Small intestine (tissue), 7 donors: ENCODE measurements around the gene ZCCHC17. TPM values are rescaled to one million over a fixed set of nuclear protein-coding genes. Genes with fewer than 3 reads are reported as not detected.

ENCODE experiments used
- DNase-seq, 2 donors: peaks; one replicate each; pipeline versions ENCODE4 v3.0.0 to v3.0.0-alpha.2; 2013
- FAIRE-seq: peaks from 2 replicates; lab custom pipeline; 2012; peaks lifted over from hg19 to GRCh38; lab: Jason Lieb, UNC
- H3K27ac ChIP-seq, 3 donors: one replicate each; pipeline ENCODE4 v1.5.1; 2013; ENCODE audit warnings: low read length in 2 of 3, mild to moderate bottlenecking in 2 of 3, control low read depth in 1 of 3, inconsistent platforms in 1 of 3, low read depth in 1 of 3, moderate library complexity in 1 of 3
- H3K27me3 ChIP-seq, 3 donors: one replicate each; pipeline ENCODE4 v1.6.1; 2013; ENCODE audit warnings: low read length in 3 of 3, inconsistent platforms in 1 of 3; ENCODE audit not compliant: control insufficient read depth in 3 of 3, insufficient read depth in 3 of 3
- H3K36me3 ChIP-seq, 3 donors: one replicate each; pipeline ENCODE4 v1.6.1; 2013; ENCODE audit warnings: low read length in 3 of 3, inconsistent platforms in 1 of 3, low read depth in 1 of 3, mild to moderate bottlenecking in 1 of 3, moderate library complexity in 1 of 3; ENCODE audit not compliant: control insufficient read depth in 3 of 3, insufficient read depth in 2 of 3
- H3K4me1 ChIP-seq, 3 donors: one replicate each; pipeline ENCODE4 v1.6.1; 2013; ENCODE audit warnings: low read length in 2 of 3, inconsistent platforms in 1 of 3, low read depth in 1 of 3, mild to moderate bottlenecking in 1 of 3, moderate library complexity in 1 of 3; ENCODE audit not compliant: control insufficient read depth in 3 of 3, insufficient read depth in 2 of 3
- H3K4me3 ChIP-seq, 3 donors: one replicate each; pipeline ENCODE4 v1.5.1; 2013; ENCODE audit warnings: low read length in 3 of 3, control low read depth in 1 of 3, inconsistent platforms in 1 of 3, low read depth in 1 of 3, mild to moderate bottlenecking in 1 of 3, moderate library complexity in 1 of 3
- H3K9me3 ChIP-seq, 2 donors: one replicate each; pipeline ENCODE4 v1.6.1; 2013; ENCODE audit warnings: low read depth in 1 of 2, low read length in 1 of 2; ENCODE audit not compliant: control insufficient read depth in 2 of 2, insufficient read depth in 1 of 2
- WGBS, 3 donors: extraction: QIAGEN DNeasy Blood & Tissue Kit; methylation state at CpG; one replicate each; pipeline ENCODE4 v1.1.7; 2013; 5-methylcytosine and 5-hydroxymethylcytosine counted together
- polyA plus RNA-seq, 4 donors: library from polyadenylated mRNA; stranded (reverse) in 3 of 4; unstranded in 1 of 4; fragments of 200-250 nt in 3 of 4; fragments of 120-200 nt in 1 of 4; gene quantifications; one replicate each; pipeline versions ENCODE4 v1.2.1 to v1.2.3, GENCODE V29; 2013
- donor health status: healthy with polysubstance abuse.
- donor health status: control.
- donor health status: control.
- donor health status: Bipolar disorder and iron deficiency.
- donor health status: healthy.

The ZCCHC17 gene
- polyA plus RNA-seq, 4 donors: 21.1 to 28.1 (median 24.5) TPM

DNA sequence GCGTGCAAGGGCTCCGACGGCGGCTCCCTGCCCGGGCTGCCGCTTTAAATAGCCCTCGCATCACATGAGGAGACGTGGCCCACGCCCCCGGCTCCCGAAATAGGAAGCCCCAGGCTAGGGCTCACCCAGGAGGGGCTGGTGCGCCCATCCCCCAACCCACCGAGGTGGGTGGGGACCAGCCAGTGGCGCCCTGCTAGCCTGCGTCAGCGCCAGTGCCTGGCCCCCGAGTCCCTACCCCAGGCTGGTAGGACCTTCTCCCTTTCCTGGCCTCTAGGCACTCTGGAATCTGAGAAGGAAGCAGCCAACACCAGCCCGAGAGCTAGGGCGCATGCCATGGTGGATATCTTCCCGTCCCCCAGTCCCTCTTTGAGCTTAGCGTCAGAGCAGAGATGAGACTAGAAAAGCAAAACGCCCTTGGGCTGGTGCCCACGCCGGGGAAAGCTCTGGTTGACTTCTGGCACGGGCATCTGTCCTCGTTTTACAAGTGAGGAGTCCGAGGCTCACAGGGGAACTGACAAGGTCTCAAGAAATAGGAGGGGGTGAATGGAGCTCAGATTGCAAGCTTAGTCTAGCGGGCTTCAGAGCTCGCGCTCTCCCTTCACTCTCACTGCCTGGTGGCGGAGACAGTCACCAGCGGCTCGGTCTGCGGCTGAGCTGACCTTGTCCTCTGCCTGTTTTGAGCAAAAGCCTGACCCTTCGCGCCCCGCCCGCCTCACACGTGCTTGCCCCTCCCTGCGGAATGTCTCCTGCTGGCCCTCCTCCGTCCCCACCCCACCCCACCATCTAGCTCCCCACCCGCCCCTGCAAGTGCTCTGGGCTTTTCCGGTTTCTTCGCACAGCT, 76.4 kb downstream of the ZCCHC17 start, which contains the start of gene FABP3:
Gene FABP3, minus strand, starts transcription at position 21 of the 841 bp plus-strand sequence. CDS start 62 bp downstream, outside the sequence.
- FAIRE-seq (no peak), DNase-seq (peak; percentile 76 to 91)
- Histone ChIP-seq H3K9me3 (no peaks in the 10 kb centered on the region), H3K4me3 (peak within 1 kb of the TSS in 2 of 3 donors; percentile 10 to 37), H3K27ac (peak within 1 kb of the TSS; percentile 17 to 97 (median 73)), H3K36me3 (peaks cover 0 to 7% (median 0%) of the 10 kb centered on the region in 3 donors), H3K4me1 (peaks cover 6 to 85% (median 11%) of the 10 kb centered on the region in 3 donors), H3K27me3 (no peaks in the 10 kb centered on the region)
- WGBS, 3 donors: 7 to 21% (median 15%) methylated on average over 44 of the region's 44 CpGs

- H3K4me3 ChIP-seq: peak overlapping the region in 1 of 3 donors; percentile 37
- peaks cover 0 to under 1% (median 0%) of the 10 kb centered on the region in 3 donors for H3K36me3 ChIP-seq
- H3K4me1 ChIP-seq: peaks cover 6 to 81% (median 11%) of the 10 kb centered on the region in 3 donors
- no peak for DNase-seq
- H3K27ac ChIP-seq: peak overlapping the region in 1 of 3 donors; percentile 97
- FAIRE-seq: no peak
- WGBS, 3 donors: 28 to 39% (median 29%) methylated on average over 11 of the region's 11 CpGs
- H3K27me3 ChIP-seq: no peaks in the 10 kb centered on the region
- H3K9me3 ChIP-seq: no peaks in the 10 kb centered on the region
Measured at GRCh38 chr1:31373897-31374486, 77.2 kb downstream of the ZCCHC17 start.

DNA sequence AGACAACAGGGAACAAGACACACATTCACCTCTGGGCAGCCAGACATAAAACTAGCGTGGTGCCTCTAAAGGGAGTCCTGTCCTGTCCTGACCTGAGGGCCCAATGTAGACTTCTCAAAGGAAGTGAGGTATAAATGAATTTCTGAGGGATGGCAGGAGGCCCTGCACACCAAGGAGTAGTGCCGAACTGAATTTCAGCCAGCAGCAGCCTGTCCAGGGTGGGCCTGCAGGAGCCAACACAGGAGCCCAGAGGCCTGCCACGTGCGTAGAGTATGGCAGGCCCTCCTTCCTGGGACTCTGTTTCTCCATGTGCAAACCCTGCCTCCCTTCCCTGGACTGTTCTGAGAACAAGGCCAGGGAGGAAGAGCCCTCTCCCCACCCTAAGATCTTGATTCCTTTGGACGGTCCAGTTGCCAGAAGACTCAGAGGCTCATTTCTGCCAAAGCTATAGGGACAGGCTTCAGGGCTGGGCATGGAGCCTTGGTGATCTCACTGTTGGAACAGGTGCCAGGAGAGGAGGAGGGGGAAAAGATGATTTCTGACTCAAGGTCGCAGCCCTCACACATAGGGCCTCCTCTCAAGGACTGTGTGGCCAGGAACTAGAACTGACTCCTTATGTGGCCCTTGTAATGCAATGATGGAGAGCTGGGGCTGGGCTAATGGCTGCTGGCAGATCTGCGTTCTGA, 77.8 kb downstream of the ZCCHC17 start:
- H3K4me1 ChIP-seq: peaks cover 6 to 78% (median 11%) of the 10 kb centered on the region in 3 donors
- no peaks in the 10 kb centered on the region for H3K9me3 ChIP-seq
- no peaks in the 10 kb centered on the region for H3K36me3 ChIP-seq
- peak overlapping the region in 1 of 3 donors; percentile 97 for H3K27ac ChIP-seq
- no peaks in the 10 kb centered on the region for H3K27me3 ChIP-seq
- 73 to 75% (median 73%) methylated on average over 7 of the region's 7 CpGs for WGBS, 3 donors
- FAIRE-seq: no peak
- DNase-seq: peak in 1 of 2 donors; percentile 35
- no peak overlapping the region for H3K4me3 ChIP-seq

DNA sequence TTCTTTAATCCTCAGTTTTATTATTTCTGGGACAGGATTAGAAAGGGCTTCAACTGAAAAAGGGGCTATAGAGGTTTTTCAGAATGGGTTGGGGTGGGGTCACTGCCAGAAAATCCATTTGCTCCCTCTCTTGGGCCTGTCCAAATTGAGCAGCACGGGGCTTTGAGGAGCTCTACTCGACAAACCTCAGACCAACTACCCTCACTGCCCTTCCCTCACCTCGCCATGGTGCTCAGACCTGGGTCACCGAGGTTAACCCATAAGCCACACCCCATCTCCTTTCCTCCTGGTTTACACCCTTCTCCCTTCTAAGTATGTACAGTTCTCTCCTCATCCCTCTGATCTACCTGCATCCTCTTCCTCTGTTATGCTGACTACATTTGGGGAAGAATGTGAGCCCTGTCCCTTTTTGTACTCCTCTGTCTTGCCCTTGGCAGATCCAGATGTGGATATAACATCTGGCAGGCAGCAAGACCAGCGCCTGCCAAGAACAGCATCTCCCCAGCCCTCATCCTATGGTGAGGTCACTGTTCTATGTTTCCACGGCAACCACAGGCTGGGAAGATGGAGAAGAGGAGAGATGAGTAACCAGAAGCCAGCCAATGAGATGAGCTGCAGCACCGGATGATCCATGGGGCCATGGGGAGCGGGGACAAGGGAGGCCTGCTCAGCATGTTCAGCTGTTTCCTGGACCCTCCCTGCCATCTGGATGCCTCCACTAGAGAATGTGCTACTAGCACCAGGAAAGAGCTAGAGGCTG, 79.7 kb downstream of the ZCCHC17 start:
- FAIRE-seq (no peak), DNase-seq (peak in 1 of 2 donors; percentile 38)
- Histone ChIP-seq H3K4me3 (no peak overlapping the region), H3K36me3 (peaks cover 0 to 3% (median 0%) of the 10 kb centered on the region in 3 donors), H3K27me3 (no peaks in the 10 kb centered on the region), H3K27ac (peak overlapping the region in 1 of 3 donors; percentile 31), H3K9me3 (no peaks in the 10 kb centered on the region), H3K4me1 (peaks cover 2 to 62% (median 6%) of the 10 kb centered on the region in 3 donors)
- WGBS, 3 donors: 57 to 62% (median 57%) methylated on average over 8 of the region's 8 CpGs

- DNase-seq (no peak), FAIRE-seq (no peak)
- H3K27me3 ChIP-seq: no peaks in the 10 kb centered on the region
- no peak overlapping the region for H3K27ac ChIP-seq
- peaks cover 2 to 59% (median 5%) of the 10 kb centered on the region in 3 donors for H3K4me1 ChIP-seq
- no peak overlapping the region for H3K4me3 ChIP-seq
- no peaks in the 10 kb centered on the region for H3K9me3 ChIP-seq
- 39 to 69% (median 39%) methylated on average over 3 of the region's 3 CpGs for WGBS, 3 donors
- H3K36me3 ChIP-seq: peaks cover 0 to 3% (median 0%) of the 10 kb centered on the region in 3 donors
Measured at GRCh38 chr1:31377364-31377863, 80.6 kb downstream of the ZCCHC17 start.

GRCh38 chr1:31378001-31378400, 81.2 kb downstream of the ZCCHC17 start:
- Histone ChIP-seq H3K36me3 (peaks cover 0 to 3% (median 0%) of the 10 kb centered on the region in 3 donors), H3K4me3 (no peak overlapping the region), H3K27ac (no peak overlapping the region), H3K27me3 (no peaks in the 10 kb centered on the region), H3K4me1 (peaks cover under 1 to 53% (median 2%) of the 10 kb centered on the region in 3 donors), H3K9me3 (no peaks in the 10 kb centered on the region)
- DNase-seq (no peak), FAIRE-seq (no peak)

DNA sequence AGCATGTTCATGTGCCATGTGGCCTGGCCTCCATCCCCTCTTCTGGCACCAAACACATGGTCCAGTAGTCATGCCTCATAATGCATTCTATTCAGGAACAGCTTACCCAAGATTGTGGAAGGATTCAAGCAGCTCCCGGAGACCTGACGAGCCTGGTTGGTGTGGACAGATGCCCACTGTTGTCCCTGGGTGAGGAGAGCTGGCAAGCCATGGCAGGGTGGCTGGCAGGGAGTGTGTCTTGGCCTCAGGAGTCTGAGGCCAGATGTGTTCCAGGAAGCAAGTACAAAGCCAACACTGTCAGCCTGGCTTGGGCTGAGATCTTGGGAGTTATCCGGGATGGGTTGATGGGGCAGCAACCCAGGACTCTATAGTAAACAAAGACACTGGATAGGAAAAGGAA, 83.3 kb downstream of the ZCCHC17 start:
- Histone ChIP-seq H3K4me3 (no peak overlapping the region), H3K36me3 (peaks cover 0 to 3% (median 0%) of the 10 kb centered on the region in 3 donors), H3K27me3 (no peaks in the 10 kb centered on the region), H3K27ac (no peak overlapping the region), H3K4me1 (peaks cover 0 to 34% (median 2%) of the 10 kb centered on the region in 3 donors), H3K9me3 (no peaks in the 10 kb centered on the region)
- DNase-seq (no peak), FAIRE-seq (no peak)
- 81 to 92% (median 91%) methylated on average over 3 of the region's 3 CpGs for WGBS, 3 donors
